ENCODE results near the gene TCAIM.

GRCh38 chr3:44409640-44410410 lies 71.3 kb downstream of the TCAIM start:
- no peak for TF ChIP-seq EZH2 (IDR thresholded peaks at IDR 0.05)
- no peak for TF ChIP-seq POLR2AphosphoS5 (IDR thresholded peaks at IDR 0.05; ENCODE audit: borderline replicate concordance, low read depth, low read length)
- no peak for TF ChIP-seq FOXP2 (optimal IDR thresholded peaks at IDR 0.05; ENCODE audit: control extremely low read depth, extremely low read length, insufficient read depth)
